SK-N-SH (cell line): ENCODE data around the gene ECSCR. TPM values are rescaled to one million over a fixed set of nuclear protein-coding genes. Genes with fewer than 3 reads are reported as not detected.

ENCODE experiments used
- CTCF ChIA-PET: fragments of 300-600, 350-600 bp; formaldehyde crosslinking; extraction: SDS; loops from one replicate; lab custom pipeline; 2021; lab: Yijun Ruan, JAX
- POLR2A ChIA-PET: fragments of 350-600 bp; sonication (Branson Sonifier 250); formaldehyde crosslinking; extraction: SDS; loops from one replicate; lab custom pipeline; 2020; ENCODE audit warnings: antibody characterized with exemption, inconsistent platforms; lab: Yijun Ruan, JAX
- DNase-seq: peaks from one replicate; pipeline ENCODE4 v3.0.0; 2012
- H2AFZ ChIP-seq: fragments of 200-600 bp; sonication (generic); 2 replicates; pipeline ENCODE4 v1.8.1; 2016; ENCODE audit warnings: antibody characterized with exemption, mild to moderate bottlenecking, low read depth
- H3F3A ChIP-seq: fragments of 200-600 bp; sonication (generic); replicated peaks from 2 replicates; pipeline ENCODE3; 2016; ENCODE audit warnings: antibody characterized with exemption, mild to moderate bottlenecking; ENCODE audit not compliant: insufficient read depth
- H3K27ac ChIP-seq, 2 experiments: fragments of 200-500 bp in 1 of 2; fragments of 200-600 bp in 1 of 2; sonication (Bioruptor generic) in 1 of 2; sonication (generic), shearing (Covaris generic) in 1 of 2; 2 replicates each; pipeline versions ENCODE4 v1.5.1 to v1.6.1; 2014 to 2016; ENCODE audit warnings: low read depth in 2 of 2, inconsistent platforms in 1 of 2, low read length in 1 of 2, mild to moderate bottlenecking in 1 of 2, mixed read lengths in 1 of 2
- H3K27me3 ChIP-seq: fragments of 200-600 bp; sonication (generic), shearing (Covaris generic); 2 replicates; pipeline ENCODE4 v1.6.1; 2016; ENCODE audit warnings: mixed run types; ENCODE audit not compliant: insufficient read depth
- H3K36me3 ChIP-seq, 2 experiments: fragments of 200-500 bp in 1 of 2; fragments of 200-600 bp in 1 of 2; sonication (Bioruptor generic) in 1 of 2; sonication (generic) in 1 of 2; replicated peaks in 1 of 2; 2 replicates each; pipeline versions ENCODE3 to v1.5.1; 2014 to 2016; ENCODE audit warnings: low read length in 1 of 2, mild to moderate bottlenecking in 1 of 2; ENCODE audit not compliant: insufficient read depth in 2 of 2, control insufficient read depth in 1 of 2
- H3K4me1 ChIP-seq, 2 experiments: fragments of 200-500 bp in 1 of 2; fragments of 200-600 bp in 1 of 2; sonication (Bioruptor generic) in 1 of 2; sonication (generic), shearing (Covaris generic) in 1 of 2; 2 replicates each; pipeline versions ENCODE4 v1.5.1 to v1.6.1; 2014 to 2016; ENCODE audit warnings: low read depth in 1 of 2, low read length in 1 of 2, mixed run types in 1 of 2; ENCODE audit not compliant: insufficient read depth in 2 of 2, control insufficient read depth in 1 of 2
- H3K4me2 ChIP-seq: fragments of 200-600 bp; sonication (generic), shearing (Covaris generic); 2 replicates; pipeline ENCODE4 v1.6.1; 2017; ENCODE audit warnings: mixed run types
- H3K4me3 ChIP-seq, 2 experiments: fragments of 200-500 bp in 1 of 2; fragments of 200-600 bp in 1 of 2; sonication (Bioruptor generic) in 1 of 2; sonication (generic), shearing (Covaris generic) in 1 of 2; 2 replicates each; pipeline versions ENCODE4 v1.5.1 to v1.8.1; 2014 to 2016; ENCODE audit warnings: low read depth in 2 of 2, inconsistent platforms in 1 of 2, low read length in 1 of 2, mild to moderate bottlenecking in 1 of 2, mixed read lengths in 1 of 2, moderate library complexity in 1 of 2
- H3K79me2 ChIP-seq: fragments of 200-600 bp; sonication (generic); 2 replicates; pipeline ENCODE4 v1.8.1; 2017; ENCODE audit warnings: mild to moderate bottlenecking; ENCODE audit not compliant: insufficient read depth
- H3K9ac ChIP-seq: fragments of 200-600 bp; sonication (generic); 2 replicates; pipeline ENCODE4 v1.6.1; 2017; ENCODE audit warnings: mixed run types
- H3K9me2 ChIP-seq: fragments of 200-600 bp; sonication (generic); 2 replicates; pipeline ENCODE4 v1.6.1; 2017; ENCODE audit warnings: mixed run types
- H3K9me3 ChIP-seq: fragments of 200-600 bp; sonication (generic); 2 replicates; pipeline ENCODE4 v1.6.1; 2017; ENCODE audit warnings: mixed run types, mild to moderate bottlenecking, moderate library complexity
- H4K20me1 ChIP-seq: fragments of 200-600 bp; sonication (generic); 2 replicates; pipeline ENCODE4 v1.6.1; 2017; ENCODE audit warnings: mild to moderate bottlenecking, mixed run types; ENCODE audit not compliant: insufficient read depth
- FOXJ3 ChIP-seq: sonication (generic); formaldehyde crosslinking; IDR thresholded peaks from 2 replicates; pipeline ENCODE4 v1.5.1; 2020; ENCODE audit warnings: mild to moderate bottlenecking, missing genetic modification reagents
- JUND ChIP-seq: IDR thresholded peaks from 2 replicates; pipeline ENCODE4 v1.4.0; 2012
- PBX3 ChIP-seq: IDR thresholded peaks from 2 replicates; pipeline ENCODE4; 2012
- WGBS: methylation state at CpG from one replicate; pipeline ENCODE4 v1.1.6; 2017; ENCODE audit warnings: low lambda C conversion rate; 5-methylcytosine and 5-hydroxymethylcytosine counted together
- polyA plus RNA-seq, 3 experiments: library from polyadenylated mRNA; depleted of rRNA; stranded (reverse); fragments of >200 nt; gene quantifications; 2 replicates each; pipeline ENCODE4 v1.2.3, GENCODE V29; 2012
- small RNA-seq, 7 experiments: library from RNA; depleted of rRNA; stranded (forward); fragments of <200 nt; gene quantifications; one replicate each; pipeline ENCODE3, GENCODE V24; 2012
- TF ChIP-seq, protein P1 (sequence below): IDR thresholded peaks from 2 replicates; pipeline ENCODE4 v1.4.0; 2012; ENCODE audit warnings: low read depth
- TF ChIP-seq, protein P2 (sequence below): fragments of 200-600 bp; sonication (generic); IDR thresholded peaks from 2 replicates; pipeline ENCODE4 v1.6.1; 2017; ENCODE audit warnings: antibody characterized with exemption, mild to moderate bottlenecking, moderate library complexity

The ECSCR gene
- polyA plus RNA-seq, 1 of the 3 experiments (the other 2 are of a cell fraction), result 10.9 TPM

- TF ChIP-seq FOXJ3 (CRISPR knock-in tag), result no peak
- no peak for TF ChIP-seq PBX3
- TF ChIP-seq, protein P1, sequence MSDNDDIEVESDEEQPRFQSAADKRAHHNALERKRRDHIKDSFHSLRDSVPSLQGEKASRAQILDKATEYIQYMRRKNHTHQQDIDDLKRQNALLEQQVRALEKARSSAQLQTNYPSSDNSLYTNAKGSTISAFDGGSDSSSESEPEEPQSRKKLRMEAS, result no peak
Observed at GRCh38 chr5:139401546-139401945, 61.0 kb downstream of the ECSCR start (continued).

- peaks cover 0 to 13% of the 10 kb centered on the region in 2 experiments; a peak in 1 of 4 replicates for H3K4me1 ChIP-seq
- no peak for DNase-seq
- TF ChIP-seq, protein P2, sequence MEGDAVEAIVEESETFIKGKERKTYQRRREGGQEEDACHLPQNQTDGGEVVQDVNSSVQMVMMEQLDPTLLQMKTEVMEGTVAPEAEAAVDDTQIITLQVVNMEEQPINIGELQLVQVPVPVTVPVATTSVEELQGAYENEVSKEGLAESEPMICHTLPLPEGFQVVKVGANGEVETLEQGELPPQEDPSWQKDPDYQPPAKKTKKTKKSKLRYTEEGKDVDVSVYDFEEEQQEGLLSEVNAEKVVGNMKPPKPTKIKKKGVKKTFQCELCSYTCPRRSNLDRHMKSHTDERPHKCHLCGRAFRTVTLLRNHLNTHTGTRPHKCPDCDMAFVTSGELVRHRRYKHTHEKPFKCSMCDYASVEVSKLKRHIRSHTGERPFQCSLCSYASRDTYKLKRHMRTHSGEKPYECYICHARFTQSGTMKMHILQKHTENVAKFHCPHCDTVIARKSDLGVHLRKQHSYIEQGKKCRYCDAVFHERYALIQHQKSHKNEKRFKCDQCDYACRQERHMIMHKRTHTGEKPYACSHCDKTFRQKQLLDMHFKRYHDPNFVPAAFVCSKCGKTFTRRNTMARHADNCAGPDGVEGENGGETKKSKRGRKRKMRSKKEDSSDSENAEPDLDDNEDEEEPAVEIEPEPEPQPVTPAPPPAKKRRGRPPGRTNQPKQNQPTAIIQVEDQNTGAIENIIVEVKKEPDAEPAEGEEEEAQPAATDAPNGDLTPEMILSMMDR, result no peak
- TF ChIP-seq JUND, result no peak
- H3K9me2 ChIP-seq, result no peaks in the 10 kb centered on the region
- no peaks in the 10 kb centered on the region for H4K20me1 ChIP-seq
- H3K79me2 ChIP-seq, result no peaks in the 10 kb centered on the region
- peaks cover 0 to 2% of the 10 kb centered on the region in 2 experiments for H3K36me3 ChIP-seq
- H3K9ac ChIP-seq, result no peak overlapping the region
- H3K9me3 ChIP-seq, result no peaks in the 10 kb centered on the region
- H3K4me2 ChIP-seq, result no peak overlapping the region
- no peaks in the 10 kb centered on the region for H3K27me3 ChIP-seq
- H3K27ac ChIP-seq, result no peak overlapping the region
- ChIA-PET POLR2A (interaction anchor here (0.5 kb wide), 1 partner anchor 58 kb away, joined by 3 read pairs; no protein-coding TSS in a partner anchor), CTCF (interaction anchor here (0.6 kb wide), 1 partner anchor 40 kb away, joined by 3 read pairs; no protein-coding TSS in a partner anchor)
- no peak overlapping the region for H2AFZ ChIP-seq
- 69% methylated on average over 5 of the region's 6 CpGs for WGBS
- peaks cover 8% of the 10 kb centered on the region for H3F3A ChIP-seq
- H3K4me3 ChIP-seq, result no peak overlapping the region
Observed at GRCh38 chr5:139399501-139400121, 62.9 kb downstream of the ECSCR start.

Small RNAs within 50 kb of the gene (small RNA-seq; reads per million reads assigned to genes)
- gene RNU5B-4P, result 0 reads per million in 7 experiments

Other genes starting within 250 kb of the ECSCR start
- 40.4 and 63.6 TPM in 2 replicates for gene MATR3, start 169.0 kb downstream of the ECSCR start, polyA plus RNA-seq (2012; rRNA removed)
- 52.9 and 73.2 TPM in 2 replicates for gene PAIP2, start 120.9 kb downstream of the ECSCR start, polyA plus RNA-seq (2012; rRNA removed)
- gene SLC23A1, start 79.4 kb downstream of the ECSCR start, polyA plus RNA-seq (2012; rRNA removed), result not detected in 2 replicates
- 0.06 TPM in 1 of 2 replicates, not detected in the other for gene MZB1, start 72.8 kb downstream of the ECSCR start, polyA plus RNA-seq (2012; rRNA removed)
- 0.44 and 0.62 TPM in 2 replicates for gene PROB1, start 67.6 kb downstream of the ECSCR start, polyA plus RNA-seq (2012; rRNA removed)
- 7.6 and 10.8 TPM in 2 replicates for gene SPATA24, start 58.7 kb downstream of the ECSCR start, polyA plus RNA-seq (2012; rRNA removed)
- 7.4 and 10.3 TPM in 2 replicates for gene DNAJC18, start 23.2 kb downstream of the ECSCR start, polyA plus RNA-seq (2012; rRNA removed)
- not detected in 2 replicates for gene SMIM33, start 8.3 kb upstream of the ECSCR start, polyA plus RNA-seq (2012; rRNA removed)
- 98.4 and 119 TPM in 2 replicates for gene STING1, start 20.0 kb upstream of the ECSCR start, polyA plus RNA-seq (2012; rRNA removed)
- gene UBE2D2, start 98.6 kb upstream of the ECSCR start, polyA plus RNA-seq (2012; rRNA removed), result 22.8 and 24.5 TPM in 2 replicates
- gene CXXC5, start 185.6 kb upstream of the ECSCR start, polyA plus RNA-seq (2012; rRNA removed), result 47.4 and 52.9 TPM in 2 replicates